GM18873 (cell line): ENCODE measurements around the gene CFAP91.

Experiments
- ATAC-seq: cut with Tn5 transposase; IDR thresholded peaks from one replicate; pipeline ENCODE4 v1.9.1; 2021; ENCODE audit warnings: mild to moderate bottlenecking, moderate library complexity, moderate number of reproducible peaks; ENCODE audit not compliant: unreplicated experiment, low FRiP score

Gene CFAP91

GRCh38 chr3:119733812-119734211, 31.0 kb downstream of the CFAP91 start:
- ATAC-seq = no peak

- ATAC-seq = no peak
Observed at GRCh38 chr3:119738741-119739140, 35.9 kb downstream of the CFAP91 start.

GRCh38 chr3:119741657-119742590, 39.1 kb downstream of the CFAP91 start:
- no peak for ATAC-seq

- no peak for ATAC-seq
Observed at GRCh38 chr3:119743921-119744320, 41.1 kb downstream of the CFAP91 start.

- ATAC-seq = peak; percentile 80
Observed at GRCh38 chr3:119745942-119746341, 43.1 kb downstream of the CFAP91 start.

- no peak for ATAC-seq
Observed at GRCh38 chr3:119746423-119746822, 43.6 kb downstream of the CFAP91 start.

GRCh38 chr3:119747357-119747756, 44.5 kb downstream of the CFAP91 start:
- ATAC-seq = no peak

GRCh38 chr3:119748991-119749390, 46.2 kb downstream of the CFAP91 start:
- ATAC-seq = no peak

GRCh38 chr3:119751423-119751822, 48.6 kb downstream of the CFAP91 start:
- no peak for ATAC-seq
